GM18526 (cell line): ENCODE results near the gene OSTM1.

Experiments used
- POLR2A ChIP-seq: IDR thresholded peaks from 3 replicates; pipeline ENCODE4 v1.6.1; 2011; ENCODE audit not compliant: insufficient read length; ENCODE audit errors: extremely low read depth

OSTM1 gene

GRCh38 chr6:108008363-108008762 lies 66.2 kb downstream of the OSTM1 start:
- TF ChIP-seq POLR2A, result no peak

GRCh38 chr6:108005961-108006360 lies 68.6 kb downstream of the OSTM1 start:
- TF ChIP-seq POLR2A, result no peak

GRCh38 chr6:108004861-108005260 lies 69.7 kb downstream of the OSTM1 start:
- no peak for TF ChIP-seq POLR2A

GRCh38 chr6:108002365-108003221 lies 71.9 kb downstream of the OSTM1 start:
- no peak for TF ChIP-seq POLR2A

GRCh38 chr6:108001696-108002231 lies 72.8 kb downstream of the OSTM1 start:
- no peak for TF ChIP-seq POLR2A

- no peak for TF ChIP-seq POLR2A
Observed at GRCh38 chr6:107999341-107999740, 75.2 kb downstream of the OSTM1 start.

- TF ChIP-seq POLR2A, result no peak
Observed at GRCh38 chr6:107991772-107992550, 82.6 kb downstream of the OSTM1 start.
